ENCODE results near the gene ADSS2.
"Not testable (repeated sequence)": the region's sequence is repeated elsewhere in the genome, so short reads cannot be mapped to it uniquely, and the experiment has no call there.

The ADSS2 gene

DNA sequence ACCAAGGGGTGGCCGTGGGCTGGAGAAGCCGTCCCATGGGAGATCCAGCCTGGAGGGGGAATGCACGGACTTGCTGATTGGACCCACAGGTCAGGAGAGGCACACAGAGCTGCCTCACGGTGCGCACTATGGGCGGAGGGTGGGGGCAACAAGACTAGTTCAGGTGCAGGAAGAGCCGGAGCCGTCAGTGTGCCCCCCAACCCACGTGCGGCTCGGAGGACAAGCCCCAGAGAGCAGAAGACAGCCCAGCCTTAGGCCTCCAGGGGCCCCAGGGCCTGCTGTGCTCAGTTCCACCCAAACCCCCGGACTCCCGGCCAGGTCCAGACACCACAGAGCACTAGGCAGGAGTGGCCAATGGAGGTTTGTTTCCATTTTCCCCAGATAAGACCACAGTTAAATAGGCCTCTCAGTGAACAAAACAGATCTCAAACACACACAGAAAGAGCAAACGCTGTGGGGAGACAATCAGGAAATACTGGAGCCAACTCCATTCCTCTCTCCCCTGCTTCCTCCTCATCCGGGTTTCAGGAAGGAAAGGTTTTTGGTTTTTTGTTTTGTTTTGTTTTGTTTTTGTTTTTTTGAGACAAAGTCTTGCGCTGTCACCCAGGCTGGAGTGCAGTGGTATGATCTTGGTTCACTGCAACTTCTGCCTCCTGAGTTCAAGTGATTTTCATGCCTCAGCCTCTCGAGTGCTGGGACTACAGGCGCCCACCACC lies 84.2 kb downstream of the ADSS2 start:
- peaks cover 11% of the 10 kb centered on the region for H3K4me1 ChIP-seq (ENCODE audit: insufficient read depth, poor library complexity, severe bottlenecking)
- H3K36me3 ChIP-seq (ENCODE audit: low read depth) = no peaks in the 10 kb centered on the region
- no peak for DNase-seq (ENCODE audit: low spot score)
- ATAC-seq (ENCODE audit: low read depth) = no peak
- H3K4me3 ChIP-seq (ENCODE audit: severe bottlenecking) = no peak overlapping the region
- no peak overlapping the region for H3K27ac ChIP-seq (ENCODE audit: poor library complexity, severe bottlenecking)
- H3K9me3 ChIP-seq (ENCODE audit: severe bottlenecking) = no peaks in the 10 kb centered on the region
- H3K27me3 ChIP-seq (ENCODE audit: insufficient read depth, poor library complexity, severe bottlenecking) = no peaks in the 10 kb centered on the region
- TF ChIP-seq CTCF (IDR thresholded peaks at IDR 0.05; ENCODE audit: poor library complexity, severe bottlenecking) = no peak

GRCh38 chr1:244365809-244366208 lies 85.9 kb downstream of the ADSS2 start:
- Histone ChIP-seq H3K27ac (ENCODE audit: poor library complexity, severe bottlenecking) (no peak overlapping the region), H3K9me3 (ENCODE audit: severe bottlenecking) (no peaks in the 10 kb centered on the region), H3K36me3 (ENCODE audit: low read depth) (no peaks in the 10 kb centered on the region), H3K4me3 (ENCODE audit: severe bottlenecking) (no peak overlapping the region), H3K4me1 (ENCODE audit: insufficient read depth, poor library complexity, severe bottlenecking) (no peaks in the 10 kb centered on the region), H3K27me3 (ENCODE audit: insufficient read depth, poor library complexity, severe bottlenecking) (no peaks in the 10 kb centered on the region)
- no peak for TF ChIP-seq CTCF (IDR thresholded peaks at IDR 0.05; ENCODE audit: poor library complexity, severe bottlenecking)
- no peak for ATAC-seq (ENCODE audit: low read depth)
- DNase-seq (ENCODE audit: low spot score) = no peak

- not testable (repeated sequence) for H3K4me1 ChIP-seq (ENCODE audit: insufficient read depth, poor library complexity, severe bottlenecking); H3K4me3 ChIP-seq (ENCODE audit: severe bottlenecking); DNase-seq (ENCODE audit: low spot score); H3K9me3 ChIP-seq (ENCODE audit: severe bottlenecking); H3K27me3 ChIP-seq (ENCODE audit: insufficient read depth, poor library complexity, severe bottlenecking); H3K27ac ChIP-seq (ENCODE audit: poor library complexity, severe bottlenecking); ATAC-seq (ENCODE audit: low read depth); H3K36me3 ChIP-seq (ENCODE audit: low read depth)
Observed at GRCh38 chr1:244365262-244365661, 86.4 kb downstream of the ADSS2 start.

GRCh38 chr1:244362476-244362875 lies 89.2 kb downstream of the ADSS2 start:
- no peak for TF ChIP-seq CTCF (IDR thresholded peaks at IDR 0.05; ENCODE audit: poor library complexity, severe bottlenecking)
- no peak overlapping the region for H3K4me3 ChIP-seq (ENCODE audit: severe bottlenecking)
- DNase-seq (ENCODE audit: low spot score) (no peak), ATAC-seq (ENCODE audit: low read depth) (no peak)
- H3K4me1 ChIP-seq (ENCODE audit: insufficient read depth, poor library complexity, severe bottlenecking) = no peaks in the 10 kb centered on the region
- no peak overlapping the region for H3K27ac ChIP-seq (ENCODE audit: poor library complexity, severe bottlenecking)
- no peaks in the 10 kb centered on the region for H3K9me3 ChIP-seq (ENCODE audit: severe bottlenecking)
- no peaks in the 10 kb centered on the region for H3K36me3 ChIP-seq (ENCODE audit: low read depth)
- H3K27me3 ChIP-seq (ENCODE audit: insufficient read depth, poor library complexity, severe bottlenecking) = no peaks in the 10 kb centered on the region

- Histone ChIP-seq H3K27ac (ENCODE audit: poor library complexity, severe bottlenecking) (no peak overlapping the region), H3K4me1 (ENCODE audit: insufficient read depth, poor library complexity, severe bottlenecking) (no peaks in the 10 kb centered on the region), H3K9me3 (ENCODE audit: severe bottlenecking) (no peaks in the 10 kb centered on the region), H3K4me3 (ENCODE audit: severe bottlenecking) (no peak overlapping the region), H3K36me3 (ENCODE audit: low read depth) (no peaks in the 10 kb centered on the region), H3K27me3 (ENCODE audit: insufficient read depth, poor library complexity, severe bottlenecking) (no peaks in the 10 kb centered on the region)
- TF ChIP-seq CTCF (IDR thresholded peaks at IDR 0.05; ENCODE audit: poor library complexity, severe bottlenecking) = no peak
- no peak for DNase-seq (ENCODE audit: low spot score)
- ATAC-seq (ENCODE audit: low read depth) = no peak
Observed at GRCh38 chr1:244361764-244362473, 89.8 kb downstream of the ADSS2 start.
